ENCODE results near the gene TMEM150B. TPM values are rescaled to one million over a fixed set of nuclear protein-coding genes. Genes with fewer than 3 reads are reported as not detected.

The TMEM150B gene
- total and polyA plus RNA-seq, 4 donors: 0.81 to 3.3 (median 2.0) TPM

DNA sequence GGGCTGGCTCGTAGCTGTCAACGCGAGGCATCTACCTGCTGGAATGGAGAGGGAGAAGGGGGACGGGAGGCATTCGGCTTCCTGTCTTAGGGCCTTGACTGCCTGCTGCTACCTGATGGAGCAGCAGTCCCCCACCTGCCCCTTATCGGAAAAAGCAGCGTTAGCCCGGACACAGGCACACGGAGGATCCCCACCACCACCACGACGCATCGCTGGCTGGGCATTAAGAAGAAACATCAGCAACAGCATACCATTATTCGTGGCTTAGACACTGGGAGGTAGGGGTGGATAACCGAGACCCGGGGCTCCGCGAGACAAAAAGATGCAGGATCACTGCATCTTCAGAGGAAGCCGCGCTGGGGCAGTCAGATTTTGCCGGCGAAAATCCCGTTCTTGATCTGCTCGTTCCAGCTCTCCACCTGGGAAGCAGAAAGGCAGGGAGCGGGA, 28.2 kb upstream of the TMEM150B start:
- H3K9me3 ChIP-seq (ENCODE audit: control insufficient read depth in 4 of 4, low read length in 3 of 4): no peaks in the 10 kb centered on the region
- H3K4me3 ChIP-seq (ENCODE audit: low read depth in 1 of 3, low read length in 3 of 3): peak overlapping the region in 1 of 3 donors; percentile 34
- H3K36me3 ChIP-seq (ENCODE audit: control insufficient read depth in 4 of 4, insufficient read depth in 3 of 4, low read depth in 1 of 4, low read length in 3 of 4): no peaks in the 10 kb centered on the region
- H3K27ac ChIP-seq (ENCODE audit: low read depth in 1 of 2, low read length in 2 of 2): no peak overlapping the region
- TF ChIP-seq RXRA (IDR thresholded peaks at IDR 0.05) (no peak), FOXA2 (IDR thresholded peaks at IDR 0.05) (no peak), NR2F2 (IDR thresholded peaks at IDR 0.05) (no peak)
- TF ChIP-seq, protein P1, sequence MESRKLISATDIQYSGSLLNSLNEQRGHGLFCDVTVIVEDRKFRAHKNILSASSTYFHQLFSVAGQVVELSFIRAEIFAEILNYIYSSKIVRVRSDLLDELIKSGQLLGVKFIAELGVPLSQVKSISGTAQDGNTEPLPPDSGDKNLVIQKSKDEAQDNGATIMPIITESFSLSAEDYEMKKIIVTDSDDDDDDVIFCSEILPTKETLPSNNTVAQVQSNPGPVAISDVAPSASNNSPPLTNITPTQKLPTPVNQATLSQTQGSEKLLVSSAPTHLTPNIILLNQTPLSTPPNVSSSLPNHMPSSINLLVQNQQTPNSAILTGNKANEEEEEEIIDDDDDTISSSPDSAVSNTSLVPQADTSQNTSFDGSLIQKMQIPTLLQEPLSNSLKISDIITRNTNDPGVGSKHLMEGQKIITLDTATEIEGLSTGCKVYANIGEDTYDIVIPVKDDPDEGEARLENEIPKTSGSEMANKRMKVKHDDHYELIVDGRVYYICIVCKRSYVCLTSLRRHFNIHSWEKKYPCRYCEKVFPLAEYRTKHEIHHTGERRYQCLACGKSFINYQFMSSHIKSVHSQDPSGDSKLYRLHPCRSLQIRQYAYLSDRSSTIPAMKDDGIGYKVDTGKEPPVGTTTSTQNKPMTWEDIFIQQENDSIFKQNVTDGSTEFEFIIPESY (IDR thresholded peaks at IDR 0.05): no peak
- peaks cover 0 to 8% (median 6%) of the 10 kb centered on the region in 4 donors for H3K27me3 ChIP-seq (ENCODE audit: control insufficient read depth in 4 of 4, insufficient read depth in 4 of 4, low read length in 3 of 4)
- H3K9ac ChIP-seq (ENCODE audit: low read depth in 1 of 2, low read length in 2 of 2): no peak overlapping the region
- H3K4me1 ChIP-seq (ENCODE audit: control insufficient read depth in 4 of 4, insufficient read depth in 4 of 4, low read length in 3 of 4): peaks cover 0 to 4% (median 1%) of the 10 kb centered on the region in 4 donors
- WGBS: 6% methylated on average over 24 of the region's 24 CpGs
- DNase-seq (ENCODE audit: low spot score): no peak

DNA sequence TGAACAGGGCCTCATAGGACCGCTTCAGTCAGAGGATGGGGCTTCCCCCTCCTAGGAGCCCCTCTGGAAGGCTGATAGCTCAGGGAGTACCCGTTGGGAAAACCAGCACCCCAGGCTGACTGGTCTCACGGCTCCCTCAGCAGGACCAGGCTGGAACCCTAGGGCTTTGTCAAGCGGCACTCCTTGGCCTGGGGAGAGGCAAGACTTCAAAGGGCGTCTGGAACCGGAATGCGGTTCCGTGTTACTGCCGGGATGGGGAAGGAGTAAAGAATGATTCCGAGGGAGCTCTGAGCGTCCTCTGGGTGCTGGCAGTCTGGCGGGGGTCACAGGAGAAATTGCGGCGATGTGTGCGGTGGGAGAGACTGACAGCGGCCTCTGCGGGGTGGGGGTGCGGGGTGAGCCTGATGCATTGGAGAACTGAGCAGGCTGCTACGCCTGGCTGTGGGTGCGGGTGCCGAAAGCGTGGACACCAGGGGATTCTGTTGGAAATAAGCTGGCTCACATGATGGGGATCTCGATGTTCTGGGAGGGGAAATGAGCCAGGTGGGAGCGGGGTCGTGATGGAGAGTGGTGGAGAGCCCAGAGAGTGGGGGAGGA, 27.5 kb upstream of the TMEM150B start:
- TF ChIP-seq YY1 (IDR thresholded peaks at IDR 0.05): no peak
- no peak for TF ChIP-seq RAD21 (IDR thresholded peaks at IDR 0.05)
- TF ChIP-seq SP1 (IDR thresholded peaks at IDR 0.05): no peak
- TF ChIP-seq, protein P2, sequence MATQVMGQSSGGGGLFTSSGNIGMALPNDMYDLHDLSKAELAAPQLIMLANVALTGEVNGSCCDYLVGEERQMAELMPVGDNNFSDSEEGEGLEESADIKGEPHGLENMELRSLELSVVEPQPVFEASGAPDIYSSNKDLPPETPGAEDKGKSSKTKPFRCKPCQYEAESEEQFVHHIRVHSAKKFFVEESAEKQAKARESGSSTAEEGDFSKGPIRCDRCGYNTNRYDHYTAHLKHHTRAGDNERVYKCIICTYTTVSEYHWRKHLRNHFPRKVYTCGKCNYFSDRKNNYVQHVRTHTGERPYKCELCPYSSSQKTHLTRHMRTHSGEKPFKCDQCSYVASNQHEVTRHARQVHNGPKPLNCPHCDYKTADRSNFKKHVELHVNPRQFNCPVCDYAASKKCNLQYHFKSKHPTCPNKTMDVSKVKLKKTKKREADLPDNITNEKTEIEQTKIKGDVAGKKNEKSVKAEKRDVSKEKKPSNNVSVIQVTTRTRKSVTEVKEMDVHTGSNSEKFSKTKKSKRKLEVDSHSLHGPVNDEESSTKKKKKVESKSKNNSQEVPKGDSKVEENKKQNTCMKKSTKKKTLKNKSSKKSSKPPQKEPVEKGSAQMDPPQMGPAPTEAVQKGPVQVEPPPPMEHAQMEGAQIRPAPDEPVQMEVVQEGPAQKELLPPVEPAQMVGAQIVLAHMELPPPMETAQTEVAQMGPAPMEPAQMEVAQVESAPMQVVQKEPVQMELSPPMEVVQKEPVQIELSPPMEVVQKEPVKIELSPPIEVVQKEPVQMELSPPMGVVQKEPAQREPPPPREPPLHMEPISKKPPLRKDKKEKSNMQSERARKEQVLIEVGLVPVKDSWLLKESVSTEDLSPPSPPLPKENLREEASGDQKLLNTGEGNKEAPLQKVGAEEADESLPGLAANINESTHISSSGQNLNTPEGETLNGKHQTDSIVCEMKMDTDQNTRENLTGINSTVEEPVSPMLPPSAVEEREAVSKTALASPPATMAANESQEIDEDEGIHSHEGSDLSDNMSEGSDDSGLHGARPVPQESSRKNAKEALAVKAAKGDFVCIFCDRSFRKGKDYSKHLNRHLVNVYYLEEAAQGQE (IDR thresholded peaks at IDR 0.05): no peak
- TF ChIP-seq, protein P1 (IDR thresholded peaks at IDR 0.05): no peak
- no peak for TF ChIP-seq GABPA (IDR thresholded peaks at IDR 0.05 in 1 of 2, conservative IDR thresholded peaks at IDR 0.05 in 1 of 2)
- TF ChIP-seq, protein P3, sequence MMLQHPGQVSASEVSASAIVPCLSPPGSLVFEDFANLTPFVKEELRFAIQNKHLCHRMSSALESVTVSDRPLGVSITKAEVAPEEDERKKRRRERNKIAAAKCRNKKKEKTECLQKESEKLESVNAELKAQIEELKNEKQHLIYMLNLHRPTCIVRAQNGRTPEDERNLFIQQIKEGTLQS (IDR thresholded peaks at IDR 0.05): no peak
- no peak for TF ChIP-seq NR2F2 (IDR thresholded peaks at IDR 0.05)
- no peak for TF ChIP-seq JUND (IDR thresholded peaks at IDR 0.05)
- no peak for TF ChIP-seq FOXA1 (IDR thresholded peaks at IDR 0.05)
- TF ChIP-seq HNF4A (conservative IDR thresholded peaks at IDR 0.05): no peak
- TF ChIP-seq RXRA (IDR thresholded peaks at IDR 0.05): no peak
- no peak for TF ChIP-seq EGR1 (IDR thresholded peaks at IDR 0.05; ENCODE audit: low read depth in 2 of 2)
- TF ChIP-seq, protein P4, sequence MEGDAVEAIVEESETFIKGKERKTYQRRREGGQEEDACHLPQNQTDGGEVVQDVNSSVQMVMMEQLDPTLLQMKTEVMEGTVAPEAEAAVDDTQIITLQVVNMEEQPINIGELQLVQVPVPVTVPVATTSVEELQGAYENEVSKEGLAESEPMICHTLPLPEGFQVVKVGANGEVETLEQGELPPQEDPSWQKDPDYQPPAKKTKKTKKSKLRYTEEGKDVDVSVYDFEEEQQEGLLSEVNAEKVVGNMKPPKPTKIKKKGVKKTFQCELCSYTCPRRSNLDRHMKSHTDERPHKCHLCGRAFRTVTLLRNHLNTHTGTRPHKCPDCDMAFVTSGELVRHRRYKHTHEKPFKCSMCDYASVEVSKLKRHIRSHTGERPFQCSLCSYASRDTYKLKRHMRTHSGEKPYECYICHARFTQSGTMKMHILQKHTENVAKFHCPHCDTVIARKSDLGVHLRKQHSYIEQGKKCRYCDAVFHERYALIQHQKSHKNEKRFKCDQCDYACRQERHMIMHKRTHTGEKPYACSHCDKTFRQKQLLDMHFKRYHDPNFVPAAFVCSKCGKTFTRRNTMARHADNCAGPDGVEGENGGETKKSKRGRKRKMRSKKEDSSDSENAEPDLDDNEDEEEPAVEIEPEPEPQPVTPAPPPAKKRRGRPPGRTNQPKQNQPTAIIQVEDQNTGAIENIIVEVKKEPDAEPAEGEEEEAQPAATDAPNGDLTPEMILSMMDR (IDR thresholded peaks at IDR 0.05; ENCODE audit: low read depth, low read length, missing input control): no peak
- no peak for TF ChIP-seq TAF1 (conservative IDR thresholded peaks at IDR 0.05)
- DNase-seq (ENCODE audit: low spot score): no peak
- no peaks in the 10 kb centered on the region for H3K9me3 ChIP-seq (ENCODE audit: control insufficient read depth in 4 of 4, low read length in 3 of 4)
- H3K36me3 ChIP-seq (ENCODE audit: control insufficient read depth in 4 of 4, insufficient read depth in 3 of 4, low read depth in 1 of 4, low read length in 3 of 4): no peaks in the 10 kb centered on the region
- peaks cover 0 to 4% (median 1%) of the 10 kb centered on the region in 4 donors for H3K4me1 ChIP-seq (ENCODE audit: control insufficient read depth in 4 of 4, insufficient read depth in 4 of 4, low read length in 3 of 4)
- no peak overlapping the region for H3K27ac ChIP-seq (ENCODE audit: low read depth in 1 of 2, low read length in 2 of 2)
- H3K4me3 ChIP-seq (ENCODE audit: low read depth in 1 of 3, low read length in 3 of 3): no peak overlapping the region
- H3K27me3 ChIP-seq (ENCODE audit: control insufficient read depth in 4 of 4, insufficient read depth in 4 of 4, low read length in 3 of 4): peaks cover 0 to 8% (median 6%) of the 10 kb centered on the region in 4 donors
- whole genome bisulfite sequencing: 56% methylated on average over 25 of the region's 25 CpGs
- H3K9ac ChIP-seq (ENCODE audit: low read depth in 1 of 2, low read length in 2 of 2): no peak overlapping the region
